ENCODE measurements around the gene VCX2.

DNA sequence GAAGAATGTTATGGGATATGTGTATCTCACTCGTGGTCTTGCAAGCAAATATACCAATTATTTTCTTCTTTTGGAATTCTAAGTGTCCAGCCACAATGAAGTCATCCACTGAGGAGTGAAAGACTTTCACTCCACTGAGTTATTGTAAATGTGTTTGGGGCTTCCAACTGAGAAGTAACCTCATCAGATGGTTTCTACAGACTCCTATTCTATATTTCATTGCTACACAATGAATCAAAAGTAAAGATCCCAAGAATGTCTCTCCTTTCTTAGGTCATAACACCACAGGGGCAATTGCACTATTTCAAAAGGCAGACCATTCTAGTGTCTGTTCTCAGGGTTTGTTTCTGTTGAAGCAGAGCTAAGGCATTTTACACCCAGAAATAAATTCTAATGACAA is 12.3 kb upstream of the VCX2 start:
- TF ChIP-seq YY1 (IDR thresholded peaks at IDR 0.05; ENCODE audit: insufficient read depth, insufficient read length) (no peak), ZNF274 (IDR thresholded peaks at IDR 0.05; ENCODE audit: low read depth, low read length) (no peak), SUZ12 (IDR thresholded peaks at IDR 0.05; ENCODE audit: extremely low read depth, insufficient read depth, insufficient read length) (no peak)
